Urinary bladder (tissue), 4 donors: Measurements from ENCODE around the gene CFD. TPM values are rescaled to one million over a fixed set of nuclear protein-coding genes. Genes with fewer than 3 reads are reported as not detected.
A peak's percentile ranks its signal among the peaks of the same experiment; 100 is the strongest.
"Not testable (repeated sequence)": the region's sequence is repeated elsewhere in the genome, so short reads cannot be mapped to it uniquely, and the experiment has no call there.

ENCODE experiments used
- DNase-seq: peaks from one replicate; pipeline ENCODE4 v3.0.0-alpha.2; 2015; ENCODE audit errors: extremely low spot score
- H3K27ac ChIP-seq: one replicate; pipeline ENCODE4 v1.5.1; 2013; ENCODE audit warnings: low read depth, mild to moderate bottlenecking, moderate library complexity
- H3K36me3 ChIP-seq: one replicate; pipeline ENCODE4 v1.6.1; 2013; ENCODE audit warnings: mild to moderate bottlenecking, moderate library complexity; ENCODE audit not compliant: insufficient read depth
- H3K4me1 ChIP-seq: one replicate; pipeline ENCODE4 v1.6.1; 2013; ENCODE audit warnings: mild to moderate bottlenecking, moderate library complexity; ENCODE audit not compliant: insufficient read depth
- H3K4me3 ChIP-seq: one replicate; pipeline ENCODE4 v1.5.1; 2013; ENCODE audit warnings: low read depth, low read length
- WGBS: extraction: QIAGEN DNeasy Blood & Tissue Kit; methylation state at CpG from one replicate; pipeline ENCODE4 v1.1.7; 2013; 5-methylcytosine and 5-hydroxymethylcytosine counted together
- polyA plus RNA-seq: library from polyadenylated mRNA; stranded (reverse); fragments of 200-250 nt; gene quantifications from one replicate; pipeline ENCODE4 v1.2.3, GENCODE V29; 2013
- total RNA-seq: library from RNA; depleted of rRNA; stranded (reverse); fragments of >200 nt; gene quantifications from one replicate; pipeline ENCODE4 v1.2.3, GENCODE V29; 2014
- donor health status: healthy with polysubstance abuse.
- donor health status: healthy.

Gene CFD
- total and polyA plus RNA-seq, 2 donors = 84.4 to 2,164 TPM

- Histone ChIP-seq H3K4me1 (no peaks in the 10 kb centered on the region), H3K36me3 (no peaks in the 10 kb centered on the region), H3K4me3 (no peak overlapping the region), H3K27ac (no peak overlapping the region)
- no peak for DNase-seq
- WGBS = 63% methylated on average over 36 of the region's 36 CpGs
Observed at GRCh38 chr19:835210-835810, 24.2 kb upstream of the CFD start.

GRCh38 chr19:840519-841206, 18.8 kb upstream of the CFD start, which contains the start of gene PRTN3:
PRTN3 (plus strand) TSS chr19:840999; CDS start chr19:841009, 10 bp downstream.
- WGBS = 74% methylated on average over 24 of the region's 24 CpGs
- DNase-seq = no peak
- Histone ChIP-seq H3K4me1 (peaks cover 2% of the 10 kb centered on the region), H3K36me3 (no peaks in the 10 kb centered on the region), H3K4me3 (no peak within 1 kb of the TSS), H3K27ac (no peak within 1 kb of the TSS)

GRCh38 chr19:842802-843179, 16.7 kb upstream of the CFD start:
- WGBS = 82% methylated on average over 7 of the region's 7 CpGs
- not testable (repeated sequence) for H3K4me1 ChIP-seq

GRCh38 chr19:843180-843835, 16.2 kb upstream of the CFD start:
- 5% methylated on average over 46 of the region's 46 CpGs for WGBS
- Histone ChIP-seq H3K27ac (no peak overlapping the region), H3K4me1 (peaks cover 2% of the 10 kb centered on the region), H3K36me3 (no peaks in the 10 kb centered on the region), H3K4me3 (peak overlapping the region; percentile 2)
- no peak for DNase-seq

More at GRCh38 chr19:842802-843179, 16.7 kb upstream of the CFD start:
- not testable (repeated sequence) for H3K27ac ChIP-seq, H3K4me3 ChIP-seq, H3K36me3 ChIP-seq, DNase-seq

- H3K27ac ChIP-seq = no peak overlapping the region
- WGBS = 41% methylated on average over 70 of the region's 70 CpGs
- H3K4me1 ChIP-seq = peaks cover 2% of the 10 kb centered on the region
- no peak for DNase-seq
- peak overlapping the region; percentile 2 for H3K4me3 ChIP-seq
- no peaks in the 10 kb centered on the region for H3K36me3 ChIP-seq
Observed at GRCh38 chr19:843836-844545, 15.5 kb upstream of the CFD start.

GRCh38 chr19:844546-844971, 14.9 kb upstream of the CFD start:
- H3K36me3 ChIP-seq = no peaks in the 10 kb centered on the region
- no peak overlapping the region for H3K4me3 ChIP-seq
- no peak overlapping the region for H3K27ac ChIP-seq
- WGBS = 48% methylated on average over 11 of the region's 11 CpGs
- DNase-seq = no peak
- peaks cover 2% of the 10 kb centered on the region for H3K4me1 ChIP-seq

- DNase-seq = no peak
- Histone ChIP-seq H3K27ac (no peak overlapping the region), H3K36me3 (no peaks in the 10 kb centered on the region), H3K4me3 (no peak overlapping the region), H3K4me1 (peaks cover 2% of the 10 kb centered on the region)
- 79% methylated on average over 37 of the region's 37 CpGs for WGBS
Observed at GRCh38 chr19:845707-846521, 13.6 kb upstream of the CFD start.

GRCh38 chr19:848386-848921, 11.0 kb upstream of the CFD start:
- Histone ChIP-seq H3K36me3 (no peaks in the 10 kb centered on the region), H3K4me1 (peaks cover 4% of the 10 kb centered on the region), H3K27ac (no peak overlapping the region), H3K4me3 (no peak overlapping the region)
- no peak for DNase-seq
- WGBS = 48% methylated on average over 12 of the region's 12 CpGs

- H3K4me1 ChIP-seq, H3K27ac ChIP-seq, DNase-seq, H3K4me3 ChIP-seq, H3K36me3 ChIP-seq: not testable (repeated sequence)
- WGBS = 85% methylated on average over 8 of the region's 8 CpGs
Observed at GRCh38 chr19:849195-849594, 10.3 kb upstream of the CFD start.

GRCh38 chr19:850221-850978, 9.1 kb upstream of the CFD start:
- peak; percentile 52 for DNase-seq
- no peaks in the 10 kb centered on the region for H3K36me3 ChIP-seq
- peak overlapping the region; percentile 83 for H3K27ac ChIP-seq
- WGBS = 16% methylated on average over 28 of the region's 28 CpGs
- H3K4me1 ChIP-seq = peaks cover 3% of the 10 kb centered on the region
- no peak overlapping the region for H3K4me3 ChIP-seq

- DNase-seq = no peak
- H3K36me3 ChIP-seq = no peaks in the 10 kb centered on the region
- peak overlapping the region; percentile 83 for H3K27ac ChIP-seq
- 35% methylated on average over 13 of the region's 13 CpGs for WGBS
- no peak overlapping the region for H3K4me3 ChIP-seq
- peaks cover 3% of the 10 kb centered on the region for H3K4me1 ChIP-seq
Observed at GRCh38 chr19:850979-851335, 8.5 kb upstream of the CFD start.
